Measurements from ENCODE around the gene AGPAT1. TPM values are rescaled to one million over a fixed set of nuclear protein-coding genes. Genes with fewer than 3 reads are reported as not detected.

The AGPAT1 gene
- total and polyA plus RNA-seq, 2 of the 8 experiments (the other 6 are each of a cell fraction or from before 2014, with no cell fraction given): 96.0 to 222 TPM

- TF ChIP-seq HDAC6 (IDR thresholded peaks at IDR 0.05; ENCODE audit: low read depth, low read length) (no peak), POLR2AphosphoS5 (IDR thresholded peaks at IDR 0.05; ENCODE audit: low read depth, low read length) (no peak)
These were observed 2.9 kb upstream of the AGPAT1 start (continued) for GRCh38 chr6:32178547-32179440.
